Gastrocnemius medialis (tissue), 4 donors: ENCODE data around the gene PPP2R1A. TPM values are rescaled to one million over a fixed set of nuclear protein-coding genes. Genes with fewer than 3 reads are reported as not detected.

ENCODE experiments used
- ATAC-seq, 2 donors: fragments of 150-250 bp; one replicate each; pipeline ENCODE4 v1.9.1; 2016
- DNase-seq, 2 donors: peaks; one replicate each; pipeline ENCODE4 v3.0.0-alpha.2; 2019
- H3K27ac ChIP-seq, 4 donors: fragments of 200-600 bp; sonication (generic); 1 replicate in 1 of 4; 2 replicates in 3 of 4; pipeline ENCODE4 v1.5.1; 2016 to 2018; ENCODE audit warnings: mild to moderate bottlenecking in 2 of 4, moderate library complexity in 1 of 4
- H3K27me3 ChIP-seq, 3 donors: fragments of 200-600 bp; sonication (generic) in 2 of 3; 1 replicate in 1 of 3; 2 replicates in 2 of 3; pipeline versions ENCODE4 v1.5.1 to v1.6.0; 2016 to 2019; ENCODE audit warnings: mild to moderate bottlenecking in 1 of 3, moderate library complexity in 1 of 3
- H3K36me3 ChIP-seq, 2 donors: fragments of 200-600 bp; sonication (generic) in 1 of 2; one replicate each; pipeline ENCODE4 v1.5.1; 2017 to 2018
- H3K4me1 ChIP-seq, 2 donors: fragments of 200-600 bp; sonication (generic) in 1 of 2; one replicate each; pipeline ENCODE4 v1.5.1; 2016 to 2017; ENCODE audit warnings: mild to moderate bottlenecking in 2 of 2
- H3K4me3 ChIP-seq, 4 donors: fragments of 200-600 bp; sonication (generic) in 3 of 4; 1 replicate in 1 of 4; 2 replicates in 3 of 4; pipeline ENCODE4 v1.5.1; 2016 to 2019; ENCODE audit warnings: mild to moderate bottlenecking in 2 of 4
- H3K9me3 ChIP-seq, 3 donors: fragments of 200-600 bp; sonication (generic) in 2 of 3; 1 replicate in 1 of 3; 2 replicates in 2 of 3; pipeline ENCODE4 v1.5.1; 2016 to 2019
- CTCF ChIP-seq, 5 experiments: fragments of 450-650 bp in 3 of 5; fragments of 200-600 bp in 2 of 5; sonication (generic) in 2 of 5; IDR thresholded peaks in 4 of 5; conservative IDR thresholded peaks in 1 of 5; 1 replicate in 4 of 5; 2 replicates in 1 of 5; pipeline ENCODE4 v1.5.1; 2016 to 2019; ENCODE audit warnings: antibody characterized with exemption in 5 of 5, mild to moderate bottlenecking in 3 of 5, moderate library complexity in 3 of 5
- POLR2A ChIP-seq, 2 donors: fragments of 450-650 bp; IDR thresholded peaks; one replicate each; pipeline ENCODE4 v1.6.1; 2017; ENCODE audit warnings: antibody characterized with exemption in 2 of 2, mild to moderate bottlenecking in 2 of 2, moderate library complexity in 2 of 2
- in situ Hi-C, 4 donors: fragments of 200-750 bp; cut with MboI; loops; one replicate each; pipeline versions ENCODE4 v1.15.0 to v1.8.0; 2017; ENCODE audit warnings: low sequenced_read_pairs in 4 of 4
- intact Hi-C: fragments of 100-400 bp; cut with DNase I; formaldehyde crosslinking; loops from one replicate; pipeline ENCODE4 v1.15.1; 2023; ENCODE audit warnings: low total_unique reads
- microRNA-seq, 2 donors: library from miRNA; unstranded; fragments of <30 nt; microRNA quantifications; one replicate each; pipeline ENCODE4, GENCODE V29; 2016; ENCODE audit warnings: borderline replicate concordance in 2 of 2
- total RNA-seq, 4 donors: library from RNA; depleted of rRNA; stranded (reverse); fragments of >200 nt; gene quantifications; one replicate each; pipeline versions ENCODE4 v1.1.0 to v1.2.3, GENCODE V29; 2016

PPP2R1A gene
- total RNA-seq, 4 donors from 2014 or later: 263 to 302 (median 290) TPM

DNA sequence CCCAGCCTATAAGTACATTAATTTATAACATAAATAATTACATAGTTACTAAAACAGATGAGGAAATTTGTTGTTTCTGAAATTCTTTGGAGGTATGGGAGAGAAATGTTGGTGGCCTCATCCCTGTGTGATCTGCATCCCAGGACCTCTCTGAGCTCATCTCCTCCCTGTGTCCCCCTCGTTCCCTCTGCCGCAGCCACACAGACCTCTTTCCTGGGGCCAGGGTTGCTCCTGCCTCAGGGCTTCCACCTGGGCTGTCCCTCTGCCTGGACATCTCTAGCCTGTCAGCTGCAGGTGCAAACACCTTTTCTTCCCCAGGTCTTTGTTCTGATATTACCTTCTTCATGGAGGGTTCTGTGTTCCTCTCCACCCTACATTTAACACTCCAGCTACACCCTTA is 83.4 kb downstream of the PPP2R1A start:
- Histone ChIP-seq H3K4me1 (peaks cover 9 to 21% of the 10 kb centered on the region in 2 donors), H3K9me3 (no peaks in the 10 kb centered on the region), H3K27me3 (no peaks in the 10 kb centered on the region), H3K4me3 (no peak overlapping the region), H3K36me3 (no peaks in the 10 kb centered on the region), H3K27ac (no peak overlapping the region)
- intact Hi-C loops: no loop called here
- ATAC-seq (no peak), DNase-seq (no peak)
- in situ Hi-C loops: loop anchor here in 2 of 4 donors (25.0 kb wide), 1 partner anchor 464 kb away; the partner anchor contains the start of gene ZNF611 (in 2 of the 2)
- TF ChIP-seq POLR2A (IDR thresholded peaks at IDR 0.05) (no peak), CTCF (IDR thresholded peaks at IDR 0.05 in 4 of 5, conservative IDR thresholded peaks at IDR 0.05 in 1 of 5) (no peak)

- no peak overlapping the region for H3K27ac ChIP-seq
- ATAC-seq (no peak), DNase-seq (no peak)
- peaks cover 5 to 15% of the 10 kb centered on the region in 2 donors for H3K4me1 ChIP-seq
- no peaks in the 10 kb centered on the region for H3K36me3 ChIP-seq
- in situ Hi-C loops (loop anchor here in 2 of 4 donors (25.0 kb wide), 1 partner anchor 463 kb away; the partner anchor contains the start of gene ZNF611 (in 2 of the 2)), intact Hi-C loops (no loop called here)
- no peaks in the 10 kb centered on the region for H3K9me3 ChIP-seq
- no peak overlapping the region for H3K4me3 ChIP-seq
- H3K27me3 ChIP-seq: no peaks in the 10 kb centered on the region
- TF ChIP-seq CTCF (IDR thresholded peaks at IDR 0.05 in 4 of 5, conservative IDR thresholded peaks at IDR 0.05 in 1 of 5): no peak
- TF ChIP-seq POLR2A (IDR thresholded peaks at IDR 0.05): no peak
Observed at GRCh38 chr19:52274191-52274590, 84.3 kb downstream of the PPP2R1A start.

- ATAC-seq (no peak), DNase-seq (no peak)
- no peaks in the 10 kb centered on the region for H3K36me3 ChIP-seq
- no peak overlapping the region for H3K27ac ChIP-seq
- intact Hi-C loops (no loop called here), in situ Hi-C loops (no loop called here)
- no peak overlapping the region for H3K4me3 ChIP-seq
- H3K9me3 ChIP-seq: no peaks in the 10 kb centered on the region
- H3K27me3 ChIP-seq: no peaks in the 10 kb centered on the region
- no peak for TF ChIP-seq POLR2A (IDR thresholded peaks at IDR 0.05)
- no peak for TF ChIP-seq CTCF (IDR thresholded peaks at IDR 0.05 in 4 of 5, conservative IDR thresholded peaks at IDR 0.05 in 1 of 5)
- H3K4me1 ChIP-seq: peaks cover 2 to 6% of the 10 kb centered on the region in 2 donors
Observed at GRCh38 chr19:52275988-52276387, 86.1 kb downstream of the PPP2R1A start.

DNA sequence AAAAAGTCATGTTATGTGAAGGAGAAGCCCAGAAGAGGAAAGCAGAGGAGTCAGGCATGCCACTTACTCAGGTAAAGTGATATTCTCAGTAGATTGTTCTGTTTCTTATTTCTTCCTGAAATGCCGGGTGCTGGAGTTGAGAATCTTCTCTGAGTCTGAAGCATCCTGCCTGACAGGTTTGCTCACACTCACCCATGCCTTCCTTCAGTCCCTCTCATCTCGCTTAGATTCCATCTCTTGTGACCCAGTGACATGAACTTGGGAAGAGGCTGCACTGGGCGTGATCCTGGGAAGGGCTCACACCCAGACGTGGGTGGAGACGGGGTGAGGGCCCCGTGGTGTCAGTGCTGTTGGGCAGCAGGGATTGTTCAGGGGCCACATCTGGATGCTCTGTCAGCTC is 87.6 kb downstream of the PPP2R1A start:
- DNase-seq: no peak
- Histone ChIP-seq H3K27ac (no peak overlapping the region), H3K4me1 (no peaks in the 10 kb centered on the region), H3K27me3 (no peaks in the 10 kb centered on the region), H3K36me3 (no peaks in the 10 kb centered on the region), H3K4me3 (no peak overlapping the region), H3K9me3 (no peaks in the 10 kb centered on the region)
- in situ Hi-C loops: no loop called here
- no peak for ATAC-seq
- intact Hi-C loops: no loop called here
- no peak for TF ChIP-seq POLR2A (IDR thresholded peaks at IDR 0.05)
- no peak for TF ChIP-seq CTCF (IDR thresholded peaks at IDR 0.05 in 4 of 5, conservative IDR thresholded peaks at IDR 0.05 in 1 of 5)

Small RNA genes lying within 50 kb of the gene (microRNA-seq; reads per million reads assigned to microRNA genes)
- 0 to 1.2 reads per million in 2 donors for gene MIR6801

Other genes starting within 250 kb of the PPP2R1A start
- 1 to 10 TPM; 1.7 to 6.0 (median 5.0) TPM for gene ZNF350, start 203.2 kb upstream of the PPP2R1A start, total RNA-seq
- 1 to 10 TPM; 5.6 to 8.9 (median 7.4) TPM for gene ZNF615, start 181.8 kb upstream of the PPP2R1A start, total RNA-seq
- gene ZNF614, start 161.7 kb upstream of the PPP2R1A start, total RNA-seq: 1 to 10 TPM; 3.9 to 4.6 (median 3.9) TPM
- 1 to 10 TPM; 2.1 to 9.5 (median 4.4) TPM for gene ZNF432, start 141.2 kb upstream of the PPP2R1A start, total RNA-seq
- gene ZNF841, start 94.3 kb upstream of the PPP2R1A start, total RNA-seq: 1 to 10 TPM; 2.1 to 3.1 (median 2.3) TPM
- 1 to 10 TPM; 1.1 to 5.3 (median 2.4) TPM for gene ZNF616, start 50.1 kb upstream of the PPP2R1A start, total RNA-seq
- 1 to 10 TPM; 1.2 to 4.9 (median 2.3) TPM for gene ZNF836, start 18.4 kb upstream of the PPP2R1A start, total RNA-seq
- gene ZNF766, start 79.5 kb downstream of the PPP2R1A start, total RNA-seq: 10 to 100 TPM in 1 of 4 donors, 1 to 10 TPM in 3; 6.6 to 11.6 (median 7.7) TPM
- 1 to 10 TPM; 3.8 to 7.4 (median 6.0) TPM for gene ZNF480, start 107.1 kb downstream of the PPP2R1A start, total RNA-seq
- gene ZNF610, start 146.2 kb downstream of the PPP2R1A start, total RNA-seq: under 1 TPM in 2 of 4 donors, not detected in 2; 0.61 to 0.71 TPM
- 10 to 100 TPM in 1 of 4 donors, 1 to 10 TPM in 3; 6.1 to 12.7 (median 7.9) TPM for gene ZNF880, start 179.9 kb downstream of the PPP2R1A start, total RNA-seq
- 10 to 100 TPM in 1 of 4 donors, 1 to 10 TPM in 3; 2.9 to 11.2 (median 5.5) TPM for gene ZNF528, start 207.8 kb downstream of the PPP2R1A start, total RNA-seq
- under 1 TPM in 2 of 4 donors, not detected in 2; 0.12 to 0.18 TPM for gene ZNF534, start 239.1 kb downstream of the PPP2R1A start, total RNA-seq